ENCODE data around the gene PSMC6.
A peak's percentile ranks its signal among the peaks of the same experiment; 100 is the strongest.
"Not testable (repeated sequence)": the region's sequence is repeated elsewhere in the genome, so short reads cannot be mapped to it uniquely, and the experiment has no call there.

PSMC6 gene

DNA sequence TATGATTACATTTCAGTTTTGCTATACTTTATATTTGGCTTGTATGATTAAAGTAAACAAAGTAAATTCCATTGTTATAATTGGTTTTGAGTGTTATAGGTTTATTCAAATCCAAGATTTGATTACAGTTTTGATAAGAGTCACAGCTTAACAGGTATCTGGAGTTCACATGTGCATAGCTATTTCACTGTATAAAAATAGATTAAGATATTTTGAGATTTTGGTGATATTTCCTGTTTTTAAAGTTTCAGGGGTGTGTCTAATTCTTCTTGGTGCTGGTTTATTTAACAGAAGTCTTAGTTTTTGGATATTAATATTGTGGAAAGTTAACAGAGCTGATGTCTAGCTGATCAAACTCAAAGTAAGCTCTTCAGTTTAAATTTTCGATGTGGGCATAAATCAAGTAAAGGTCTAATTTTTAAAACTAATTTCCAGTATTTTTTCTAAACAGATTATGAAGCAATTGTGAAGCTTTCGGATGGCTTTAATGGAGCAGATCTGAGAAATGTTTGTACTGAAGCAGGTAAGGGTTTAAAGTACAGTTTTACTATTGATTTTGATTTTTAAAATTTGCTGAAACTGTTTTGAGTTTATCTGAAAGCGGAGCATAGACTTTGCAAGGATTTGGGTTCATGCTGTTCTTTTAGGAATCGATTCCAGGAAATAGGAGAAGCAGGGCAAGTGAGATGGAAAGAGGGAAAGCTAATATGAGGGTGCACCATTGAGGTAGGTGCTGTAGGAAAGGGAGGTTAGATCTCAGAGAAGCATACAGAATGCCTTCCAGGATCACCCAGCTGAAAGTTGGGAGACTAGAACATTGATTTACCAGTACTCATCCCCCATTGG lies 16.7 kb downstream of the PSMC6 start:
- no peak for DNase-seq

DNA sequence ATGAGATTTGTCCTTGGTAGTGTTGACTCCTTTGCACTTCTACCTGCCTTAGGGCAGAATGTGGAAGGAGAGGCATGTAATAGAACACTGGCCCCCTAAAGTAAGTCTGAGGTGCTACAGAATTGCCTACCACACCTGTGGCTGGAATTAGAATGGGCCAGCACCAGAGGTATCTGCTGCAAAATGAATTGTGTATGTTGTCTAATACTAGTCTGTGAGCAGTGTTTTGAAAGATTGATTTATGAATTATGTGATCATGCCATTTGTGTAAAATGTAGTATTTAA lies 17.3 kb downstream of the PSMC6 start:
- DNase-seq: no peak

DNA sequence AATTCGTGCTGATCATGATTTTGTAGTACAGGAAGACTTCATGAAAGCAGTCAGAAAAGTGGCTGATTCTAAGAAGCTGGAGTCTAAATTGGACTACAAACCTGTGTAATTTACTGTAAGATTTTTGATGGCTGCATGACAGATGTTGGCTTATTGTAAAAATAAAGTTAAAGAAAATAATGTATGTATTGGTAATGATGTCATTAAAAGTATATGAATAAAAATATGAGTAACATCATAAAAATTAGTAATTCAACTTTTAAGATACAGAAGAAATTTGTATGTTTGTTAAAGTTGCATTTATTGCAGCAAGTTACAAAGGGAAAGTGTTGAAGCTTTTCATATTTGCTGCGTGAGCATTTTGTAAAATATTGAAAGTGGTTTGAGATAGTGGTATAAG lies 20.5 kb downstream of the PSMC6 start:
- not testable (repeated sequence) for DNase-seq

DNA sequence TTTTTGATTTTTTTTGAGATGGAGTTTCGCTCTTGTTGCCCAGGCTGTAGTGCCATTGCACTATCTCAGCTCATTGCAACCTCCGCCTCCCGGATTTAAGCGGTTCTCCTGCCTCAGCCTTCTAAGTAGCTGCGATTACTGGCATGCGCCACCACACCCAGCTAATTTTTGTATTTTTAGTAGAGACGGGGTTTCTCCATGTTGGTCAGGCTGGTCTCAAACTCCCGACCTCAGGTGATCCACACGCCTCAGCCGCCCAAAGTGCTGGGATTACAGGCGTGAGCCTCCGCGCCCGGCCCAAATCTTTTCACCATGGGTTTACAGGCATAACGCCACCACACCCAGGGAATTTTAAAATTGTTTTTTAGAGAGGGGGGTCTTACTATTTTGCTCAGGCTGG lies 22.0 kb downstream of the PSMC6 start:
- DNase-seq: not testable (repeated sequence)

DNA sequence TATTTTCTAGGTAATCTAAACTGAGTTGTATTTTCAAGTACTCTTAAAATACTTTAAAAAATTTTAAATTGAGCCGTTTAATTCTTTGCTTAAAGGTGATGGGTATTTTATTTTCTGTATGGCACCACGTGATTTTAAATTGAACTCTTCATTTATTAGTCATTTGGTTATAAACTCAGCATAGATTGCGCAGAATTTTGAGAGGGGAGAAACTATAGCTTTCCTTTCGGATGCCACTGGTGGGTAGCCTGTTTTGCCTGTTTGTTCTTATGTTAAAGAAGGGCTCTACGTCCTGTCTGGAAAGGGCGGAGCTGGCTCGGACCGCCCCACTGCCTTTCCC lies 22.6 kb downstream of the PSMC6 start:
- no peak for DNase-seq

DNA sequence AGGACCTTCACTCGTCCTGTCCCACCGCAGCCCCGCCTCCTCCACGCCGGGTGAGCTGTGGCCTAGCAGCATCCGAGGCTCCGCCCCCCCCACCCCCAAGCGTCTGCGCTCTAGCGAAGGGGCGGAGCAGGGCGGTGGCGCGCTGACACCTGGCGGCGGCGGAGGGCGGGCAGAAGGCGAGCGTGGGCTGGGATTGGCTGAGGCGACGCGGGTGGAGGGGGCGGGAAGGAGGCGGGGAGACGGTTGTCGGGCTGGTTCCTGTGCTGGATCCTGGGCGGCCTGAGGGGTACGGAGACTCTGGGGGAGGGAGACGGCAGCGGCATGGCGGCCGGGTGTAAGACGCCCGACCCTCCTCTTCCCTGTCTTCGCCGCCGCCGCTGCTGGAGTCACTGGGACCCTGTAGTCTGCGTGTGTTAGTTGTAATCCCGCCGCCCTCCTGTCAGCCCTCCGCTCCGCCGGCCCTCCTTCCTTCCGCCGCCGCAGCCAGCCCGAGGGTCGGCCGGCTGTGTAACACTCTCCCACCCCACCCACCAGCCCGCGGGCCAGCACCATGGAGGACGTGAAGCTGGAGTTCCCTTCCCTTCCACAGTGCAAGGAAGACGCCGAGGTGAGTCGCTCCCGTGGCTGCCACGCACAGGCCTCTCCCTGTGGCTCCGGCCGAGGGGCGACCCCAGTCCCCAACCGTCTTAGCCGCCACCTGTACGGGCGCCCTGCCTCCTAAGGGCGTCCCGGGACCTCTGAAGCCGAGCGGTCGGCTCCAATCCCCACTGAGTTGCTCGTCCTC lies 23.1 kb downstream of the PSMC6 start, which contains the start of gene STYX:
TSS of gene STYX (plus strand) at position 242 of the 784 bp plus-strand sequence. CDS start at position 551, 309 bp downstream.
- peak; percentile 100 for DNase-seq

DNA sequence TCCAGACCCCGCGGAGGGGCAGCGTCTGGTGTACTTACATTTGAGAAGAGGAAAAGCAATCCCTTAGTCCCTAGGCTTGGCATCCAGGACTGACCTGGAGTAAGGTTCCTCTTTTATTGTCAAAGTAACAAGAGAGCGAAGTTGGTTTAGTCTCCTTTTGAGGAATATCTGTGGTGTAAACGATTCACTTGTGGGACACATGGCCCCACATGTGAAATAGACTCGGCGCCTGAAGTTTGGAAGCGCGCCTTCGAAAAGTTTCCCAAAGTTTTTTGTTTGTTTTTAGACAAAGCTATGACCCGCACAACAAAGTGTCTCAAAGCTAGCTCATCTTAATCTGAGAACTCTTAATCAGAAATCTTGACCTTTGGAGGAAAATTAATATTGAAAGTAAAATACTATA lies 23.7 kb downstream of the PSMC6 start:
- DNase-seq: no peak

DNA sequence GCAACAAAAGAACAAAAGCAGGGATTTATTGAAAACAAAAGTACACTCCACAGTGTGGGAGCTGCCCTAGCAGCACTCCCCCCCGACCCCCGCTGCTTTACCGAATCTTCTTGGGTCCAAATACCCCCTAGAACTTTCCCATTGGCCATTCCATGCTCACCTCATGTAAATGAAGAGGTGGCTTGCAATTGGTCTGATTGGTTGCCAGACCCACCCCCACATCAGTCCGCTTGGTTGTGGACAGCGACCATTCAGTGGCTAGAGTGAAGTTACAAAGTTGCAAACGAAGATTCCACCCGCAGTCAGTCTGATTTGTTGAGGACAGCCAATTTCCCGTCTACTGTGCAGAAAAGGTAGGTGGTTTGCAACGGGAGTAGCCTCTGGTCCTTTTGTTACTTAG lies 26.8 kb downstream of the PSMC6 start:
- no peak for DNase-seq

DNA sequence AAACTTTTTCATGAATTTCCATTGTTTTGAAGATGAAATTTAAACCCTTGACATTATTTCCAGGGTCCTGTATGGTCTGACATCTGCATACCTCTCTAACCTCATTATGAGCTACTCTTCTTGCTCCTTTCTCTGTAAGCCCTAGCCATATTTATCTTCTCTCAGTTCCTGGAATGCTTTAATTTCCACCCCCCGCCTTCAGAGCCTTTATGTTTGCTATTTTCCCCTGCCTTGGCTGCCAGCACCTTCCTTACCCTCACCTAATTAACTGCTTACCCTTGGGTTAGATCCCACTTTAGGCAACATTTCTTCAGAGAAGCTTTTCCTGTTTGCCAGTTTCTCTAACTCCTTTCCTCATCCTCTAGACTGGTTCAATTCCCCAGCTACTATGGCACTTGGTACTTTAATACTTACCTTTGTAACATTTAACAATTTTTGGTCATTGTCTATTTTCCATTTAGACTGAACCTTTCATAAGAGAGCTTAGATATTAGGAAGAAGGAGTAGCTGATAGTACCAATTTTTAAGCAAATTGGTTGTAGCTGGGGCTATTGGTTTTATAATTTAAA lies 29.0 kb downstream of the PSMC6 start:
- no peak for DNase-seq

DNA sequence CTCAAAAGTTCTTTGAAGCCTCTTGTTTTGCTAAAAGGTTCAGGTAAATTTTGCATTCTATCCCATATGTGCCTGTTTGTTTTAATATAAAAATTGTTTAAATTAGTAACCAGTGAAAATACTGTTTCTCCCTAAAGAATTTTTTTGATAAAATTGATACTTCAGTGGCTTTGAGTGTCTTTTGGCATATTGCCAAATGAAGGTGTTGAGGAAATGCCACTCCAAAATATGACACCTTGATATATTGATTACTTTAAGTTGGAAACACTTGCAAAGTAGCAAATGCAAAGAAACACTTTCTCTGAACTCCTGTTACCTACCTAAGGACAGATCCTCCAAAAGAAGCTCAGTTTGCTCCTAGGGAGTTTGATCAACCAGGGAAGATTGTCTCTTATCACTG lies 31.4 kb downstream of the PSMC6 start:
- DNase-seq: no peak

DNA sequence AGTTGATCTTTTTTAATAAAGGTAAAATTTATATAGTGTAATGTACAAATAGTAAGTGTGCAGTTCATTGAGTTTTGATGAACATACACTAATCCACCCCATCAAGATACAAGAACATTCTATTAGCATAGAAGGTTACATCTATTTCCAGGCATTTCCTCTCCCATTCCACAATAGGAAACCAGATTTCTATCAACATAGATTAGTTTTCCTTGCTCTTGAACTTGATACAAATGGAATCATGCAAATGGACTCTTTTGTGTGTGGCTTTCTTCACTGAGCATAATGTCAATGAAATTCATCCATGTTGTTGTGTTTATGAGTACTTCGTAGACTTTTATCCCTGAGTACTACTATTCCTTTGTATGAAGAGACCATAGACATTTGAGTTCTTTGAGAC lies 33.8 kb downstream of the PSMC6 start:
- no peak for DNase-seq

DNA sequence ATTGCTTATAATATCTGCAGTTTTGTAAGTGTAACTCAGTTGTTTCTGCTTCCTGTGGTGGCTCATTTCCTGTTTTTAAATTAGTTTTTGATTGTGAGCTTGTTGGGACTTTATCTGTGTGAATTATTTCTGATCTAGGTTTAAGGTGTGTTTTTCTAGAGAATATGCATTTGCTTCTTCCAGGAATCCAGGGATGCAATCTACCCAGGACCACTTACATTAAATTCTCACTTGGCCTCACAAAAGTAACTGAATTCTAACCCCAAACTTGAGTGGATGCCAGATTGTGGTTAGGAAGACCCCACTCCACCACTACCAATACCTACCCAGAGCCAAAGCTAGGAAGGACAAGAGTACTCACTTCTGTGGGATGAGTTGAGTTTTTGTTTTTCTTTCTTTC lies 34.9 kb downstream of the PSMC6 start:
- DNase-seq: no peak

DNA sequence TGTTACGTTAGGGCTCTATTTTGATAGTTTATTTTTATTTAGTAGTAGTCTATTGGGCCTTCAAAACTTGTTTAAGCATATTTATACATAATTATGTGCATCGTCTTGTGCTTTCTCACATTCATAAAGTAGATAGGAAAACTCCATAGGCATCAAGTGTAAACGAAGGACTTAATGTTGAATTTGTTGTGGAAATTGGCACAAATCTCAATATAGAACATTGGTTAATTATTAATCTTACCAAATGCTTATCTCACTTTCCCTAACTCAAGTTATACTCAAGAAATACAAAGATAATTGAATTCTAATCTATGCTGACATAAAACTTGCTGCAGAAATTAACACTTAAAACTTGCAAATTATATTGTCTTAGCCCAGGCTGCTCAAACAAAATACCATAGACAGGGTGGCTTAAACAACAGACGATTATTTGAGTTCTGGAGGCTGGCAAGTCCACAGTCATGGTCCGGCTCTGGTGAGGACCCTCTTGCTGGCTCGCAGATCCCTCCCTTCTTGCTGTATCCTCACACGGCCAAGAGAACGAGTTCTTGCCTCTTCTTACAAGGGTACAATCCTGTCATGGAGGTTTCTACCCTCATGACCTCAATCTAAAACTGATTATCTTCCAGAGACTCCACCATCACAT lies 41.8 kb downstream of the PSMC6 start:
- DNase-seq: no peak

DNA sequence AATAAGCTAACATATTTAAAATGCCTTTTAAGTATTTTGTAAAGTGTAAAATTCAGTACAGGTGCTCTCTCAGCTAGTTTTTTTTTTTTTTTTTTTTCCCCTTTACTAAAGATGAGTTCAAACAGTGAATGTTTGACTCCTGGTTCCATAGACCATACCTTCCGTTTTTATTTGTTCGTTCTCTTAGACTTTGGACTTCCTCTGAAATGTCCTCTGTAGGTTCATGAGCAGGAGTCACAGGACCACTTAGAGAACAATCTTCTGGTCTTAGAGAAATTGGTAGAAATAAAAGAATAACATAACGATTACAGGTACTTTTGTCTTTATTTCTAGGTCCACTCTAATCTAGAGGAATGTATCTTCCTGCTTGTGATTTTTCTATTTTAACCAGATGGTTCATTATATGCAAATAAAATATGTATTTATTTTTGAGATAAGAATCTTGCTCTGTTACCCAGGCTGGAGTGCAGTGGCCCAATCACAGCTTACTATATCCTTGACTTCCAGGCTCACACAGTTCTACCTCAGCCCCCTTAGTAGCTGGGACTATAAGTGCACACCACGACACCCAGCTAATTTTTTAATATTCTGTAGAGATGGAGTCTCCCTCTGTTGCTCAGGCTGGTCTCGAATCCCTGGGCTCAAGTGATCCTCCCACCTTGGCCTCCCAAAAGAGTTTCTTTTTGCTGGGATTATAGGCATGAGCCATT lies 48.8 kb downstream of the PSMC6 start:
- DNase-seq: no peak

DNA sequence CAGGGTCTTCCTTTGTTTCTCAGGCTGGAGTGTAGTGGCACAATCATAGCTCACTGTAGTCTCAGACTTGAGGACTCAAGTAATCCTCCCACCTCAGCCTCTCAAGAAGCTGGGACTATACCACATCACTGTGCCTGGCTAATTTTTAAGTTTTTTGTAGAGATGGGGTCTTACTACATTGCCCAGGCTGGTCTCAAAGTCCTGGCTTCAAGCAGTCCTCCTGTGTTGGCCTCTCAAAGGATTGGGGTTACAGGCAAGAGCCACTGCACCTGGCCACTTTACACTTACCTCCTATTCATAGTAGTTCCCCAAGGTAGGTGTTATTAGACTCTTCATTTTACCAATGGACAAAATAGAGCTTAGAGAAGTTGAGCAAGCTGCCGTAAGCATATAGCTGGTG lies 52.1 kb downstream of the PSMC6 start:
- DNase-seq: no peak

DNA sequence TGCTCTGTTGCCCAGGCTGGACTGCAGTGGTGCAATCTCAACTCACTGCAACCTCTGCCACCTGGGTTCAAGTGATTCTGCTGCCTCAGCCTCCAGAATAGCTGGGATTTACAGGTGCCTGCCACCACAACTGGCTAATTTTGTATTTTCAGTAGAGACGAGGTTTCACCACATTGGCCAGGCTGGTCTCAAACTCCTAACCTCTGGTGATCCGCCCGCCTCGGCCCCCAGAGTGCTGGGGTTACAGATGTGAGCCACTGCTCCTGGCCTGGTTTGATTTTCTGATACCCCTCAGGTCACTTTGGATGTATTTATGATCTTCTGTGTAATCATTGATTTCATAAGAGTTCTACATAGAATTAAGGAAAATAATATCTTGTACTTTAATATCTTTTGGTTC lies 55.9 kb downstream of the PSMC6 start:
- DNase-seq: not testable (repeated sequence)

DNA sequence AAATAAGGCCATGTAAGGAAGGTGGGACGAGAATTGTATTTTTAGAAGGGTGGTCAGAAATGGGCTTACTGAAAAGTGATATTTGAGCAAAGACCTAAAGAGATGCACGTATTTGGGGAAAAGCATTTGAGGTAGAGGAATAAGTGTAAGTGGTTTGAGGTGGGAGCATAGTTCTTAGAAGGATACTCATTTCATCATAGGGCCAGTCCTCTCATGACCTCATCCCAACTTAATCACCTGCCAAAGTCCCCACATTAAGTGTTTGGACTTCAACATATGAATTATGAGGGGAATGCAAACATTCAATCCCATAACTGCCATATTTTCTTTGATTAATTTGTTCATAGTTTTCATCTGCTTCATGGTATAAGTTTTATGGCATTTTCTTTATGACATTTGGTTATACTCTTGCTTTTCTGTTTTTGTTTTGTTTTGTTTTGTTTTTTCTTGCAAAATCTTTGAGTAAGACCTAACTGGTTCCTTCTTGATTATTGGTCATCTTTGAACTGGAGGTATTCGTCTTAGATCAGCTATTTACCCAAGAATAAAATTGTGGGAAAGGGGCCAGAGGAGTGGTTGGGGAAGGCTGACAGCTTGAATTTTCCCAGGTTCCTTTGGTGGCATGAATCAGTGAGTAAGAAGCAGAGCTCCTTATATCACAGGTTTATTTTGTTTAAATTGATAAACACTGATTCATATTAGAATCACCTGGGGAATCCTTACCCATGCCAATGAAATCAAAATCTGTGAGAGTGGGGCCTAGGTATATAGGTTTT lies 60.2 kb downstream of the PSMC6 start:
- DNase-seq: no peak

DNA sequence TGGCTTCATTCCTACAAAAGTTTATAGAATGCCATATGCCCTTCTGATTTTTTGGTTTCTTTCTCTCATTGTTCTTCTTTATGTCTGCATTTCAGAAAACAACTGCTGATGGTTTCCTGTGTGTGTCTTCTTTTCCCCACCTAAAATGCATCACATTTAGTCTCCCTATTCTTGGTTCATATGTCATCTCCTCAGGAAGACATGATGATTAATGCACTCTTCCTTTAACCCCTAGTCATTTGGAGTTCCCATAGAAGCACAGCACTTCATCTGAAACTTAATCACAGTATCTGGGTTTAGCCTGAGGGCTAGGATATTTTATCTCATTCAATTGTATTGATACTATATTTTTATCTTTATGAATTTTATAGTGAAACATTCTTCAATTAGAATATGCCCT lies 62.9 kb downstream of the PSMC6 start:
- no peak for DNase-seq

DNA sequence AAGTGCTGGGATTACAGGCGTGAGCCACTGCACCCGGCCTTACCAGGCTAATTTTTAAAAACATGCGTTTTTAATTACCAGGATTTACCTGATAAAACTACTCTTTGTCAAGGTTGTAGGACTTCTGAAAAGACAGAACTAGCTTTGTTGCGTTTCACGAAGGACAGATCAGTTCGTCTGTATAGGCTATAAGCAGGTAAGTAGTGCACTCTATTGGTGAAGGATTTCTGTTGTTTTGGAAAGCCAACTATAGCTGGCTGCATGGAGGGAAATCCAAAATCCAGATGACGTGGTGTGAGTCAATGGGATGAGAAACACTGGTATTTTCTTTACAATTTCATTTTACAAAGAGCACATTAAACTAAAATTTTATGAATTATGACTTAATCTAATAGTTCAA lies 69.8 kb downstream of the PSMC6 start:
- DNase-seq: no peak

All from stimulated activated CD4-positive, alpha-beta T cell treated with anti-CD3 and anti-CD28 coated beads, Interleukin-15, amount 100 ng/mL, for 24 hours (primary cell).